ENCODE results near the gene FAM53A.
A peak's percentile ranks its signal among the peaks of the same experiment; 100 is the strongest.
"Not testable (repeated sequence)": the region's sequence is repeated elsewhere in the genome, so short reads cannot be mapped to it uniquely, and the experiment has no call there.

The FAM53A gene

DNA sequence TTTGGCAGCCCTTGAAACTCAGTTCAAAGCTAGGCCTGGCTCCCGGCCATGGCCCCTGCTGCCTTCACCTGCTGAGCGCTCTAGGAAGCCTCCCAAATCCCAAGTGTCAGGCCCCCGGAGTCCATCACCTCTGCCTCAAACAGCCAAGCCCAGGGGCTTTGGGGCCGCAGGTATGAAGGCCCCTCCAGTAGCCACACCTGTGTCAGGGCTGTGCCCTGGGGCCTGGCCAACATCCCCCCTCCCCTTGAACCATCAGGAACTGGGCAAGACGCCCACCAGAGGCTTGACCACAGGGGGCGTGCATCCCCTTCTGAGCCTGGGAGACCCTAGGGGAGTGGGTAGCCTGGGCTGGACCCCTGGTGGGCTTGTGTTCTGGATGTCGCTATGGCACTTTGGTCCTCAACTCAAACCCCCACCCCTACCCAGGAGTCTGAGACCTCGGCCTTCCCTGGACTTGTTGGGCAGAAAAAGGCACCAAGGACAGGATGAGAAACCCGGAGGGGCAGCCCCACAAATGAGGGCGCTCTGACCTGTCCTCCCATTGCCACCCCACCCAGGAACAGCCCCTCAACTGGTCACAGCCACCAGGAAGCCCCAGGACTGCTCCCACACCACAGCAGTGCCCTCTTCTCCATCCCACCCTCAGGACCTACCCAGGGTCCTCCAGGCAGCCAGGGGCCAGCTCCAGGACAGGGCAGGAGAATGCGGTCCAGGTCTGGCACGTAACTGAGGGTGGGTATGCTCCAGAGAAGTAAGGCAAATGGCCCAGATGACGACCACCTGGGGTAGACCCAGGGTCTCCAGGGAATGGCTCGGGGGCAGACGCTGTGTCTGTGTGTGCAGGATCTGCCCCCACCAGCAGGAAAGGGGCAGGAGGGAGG lies 32.2 kb upstream of the FAM53A start:
- no peak for DNase-seq (ENCODE audit: low spot score)

DNA sequence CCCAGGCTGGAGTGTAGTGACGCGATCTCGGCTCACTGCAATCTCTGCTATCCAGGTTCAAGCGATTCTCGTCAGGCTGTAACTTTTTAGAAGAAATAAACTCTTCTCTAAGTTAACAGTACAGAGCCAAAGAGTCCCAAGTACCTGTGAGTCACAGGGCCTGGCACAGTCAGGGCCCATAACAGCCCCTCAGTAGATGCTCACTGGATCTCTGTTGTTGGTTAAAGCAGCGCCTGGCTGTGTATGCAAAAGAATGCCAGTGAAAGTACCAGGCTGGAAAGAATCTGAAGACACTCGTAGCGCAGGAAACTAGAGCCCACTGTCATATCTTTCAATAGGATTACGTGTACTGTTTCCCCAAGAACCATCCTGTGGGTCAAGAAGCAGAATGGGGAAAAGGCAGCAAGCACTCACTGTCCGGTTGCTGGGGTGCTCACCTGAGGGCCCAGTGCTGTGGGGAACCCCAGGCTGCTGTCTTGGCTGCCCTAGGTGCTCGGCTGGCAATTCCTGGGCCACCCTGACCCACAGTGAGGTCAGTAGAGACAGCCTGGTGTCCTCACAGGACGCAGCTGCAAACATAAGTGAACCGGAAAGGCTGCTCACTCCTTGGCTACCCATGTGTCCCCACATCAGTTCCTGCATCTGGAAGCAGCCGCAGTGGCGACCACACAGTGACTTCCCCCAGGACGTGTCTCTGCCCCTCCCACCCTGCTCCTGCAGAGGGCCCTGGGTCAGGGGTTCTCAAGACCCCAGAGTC lies 31.1 kb upstream of the FAM53A start:
- no peak for DNase-seq (ENCODE audit: low spot score)

DNA sequence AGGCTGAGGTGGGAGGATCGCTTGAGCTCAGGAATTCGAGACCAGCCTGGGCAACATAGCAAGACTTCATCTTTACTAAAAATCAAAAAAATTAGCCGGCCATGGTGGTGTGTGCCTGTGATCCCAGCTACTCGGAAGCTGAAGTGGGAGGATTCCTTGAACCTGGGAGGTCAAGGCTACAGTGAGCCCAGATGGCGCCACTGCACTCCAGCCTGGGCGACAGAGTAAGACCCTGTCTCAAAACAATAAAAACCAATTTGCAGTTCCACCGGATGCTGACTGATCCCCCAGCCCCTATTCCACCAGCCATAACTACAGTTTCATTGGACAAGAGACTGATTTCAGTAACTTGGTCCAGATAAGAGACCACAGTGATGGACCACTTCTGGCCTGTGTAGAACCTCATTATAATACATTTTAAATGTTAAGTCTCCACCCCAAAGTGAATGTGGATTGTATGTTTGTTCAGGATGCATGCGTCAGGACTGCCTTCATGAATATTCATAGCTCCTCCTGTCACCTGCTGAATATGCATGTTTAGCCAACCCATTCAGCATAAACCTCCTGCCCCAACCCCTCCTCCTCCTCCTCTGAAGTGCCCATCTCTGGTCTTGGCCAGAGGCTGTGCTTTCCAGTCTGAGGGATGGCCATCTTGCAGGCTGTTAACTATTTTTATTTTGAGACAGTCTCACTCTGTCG lies 30.3 kb upstream of the FAM53A start:
- no peak for DNase-seq (ENCODE audit: low spot score)

DNA sequence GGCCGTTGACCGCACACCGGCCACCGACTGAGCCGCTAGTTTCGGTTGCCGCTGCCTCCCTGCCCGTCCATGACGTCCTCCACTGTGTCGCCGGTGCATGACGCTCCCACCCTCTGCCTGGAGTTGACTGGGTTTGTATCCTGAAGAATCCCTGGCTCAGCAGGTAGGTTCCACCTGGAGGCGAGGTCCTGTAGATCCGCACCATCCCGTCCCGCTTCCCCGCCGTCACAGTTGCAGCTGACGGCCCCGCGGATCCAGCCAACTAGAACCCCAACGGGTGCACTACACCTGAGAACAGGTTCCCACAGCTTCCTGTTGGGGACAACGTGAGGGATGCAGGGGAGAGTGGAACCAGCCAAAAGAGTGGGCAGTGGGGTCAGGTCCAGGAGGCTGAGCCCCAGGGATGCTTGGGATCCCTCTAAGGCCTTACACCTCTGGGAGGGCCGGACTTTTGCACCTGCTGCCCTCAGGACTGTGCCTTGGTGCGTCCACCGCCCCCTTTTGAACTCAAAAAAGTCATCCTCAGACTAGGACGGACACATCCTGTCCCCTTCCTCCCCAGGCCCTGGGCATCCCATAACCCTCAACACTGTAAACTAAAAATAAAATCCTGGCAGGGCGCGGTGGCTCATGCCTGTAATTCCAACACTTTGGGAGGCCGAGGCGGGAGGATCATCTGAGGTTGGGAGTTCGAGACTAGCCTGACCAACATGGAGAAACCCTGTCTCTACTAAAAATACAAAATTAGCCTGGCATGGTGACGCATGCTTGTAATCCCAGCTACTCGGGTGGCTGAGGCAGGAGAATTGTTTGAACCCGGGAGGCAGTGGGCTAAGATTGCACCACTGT lies 29.1 kb upstream of the FAM53A start:
- DNase-seq (ENCODE audit: low spot score): no peak

DNA sequence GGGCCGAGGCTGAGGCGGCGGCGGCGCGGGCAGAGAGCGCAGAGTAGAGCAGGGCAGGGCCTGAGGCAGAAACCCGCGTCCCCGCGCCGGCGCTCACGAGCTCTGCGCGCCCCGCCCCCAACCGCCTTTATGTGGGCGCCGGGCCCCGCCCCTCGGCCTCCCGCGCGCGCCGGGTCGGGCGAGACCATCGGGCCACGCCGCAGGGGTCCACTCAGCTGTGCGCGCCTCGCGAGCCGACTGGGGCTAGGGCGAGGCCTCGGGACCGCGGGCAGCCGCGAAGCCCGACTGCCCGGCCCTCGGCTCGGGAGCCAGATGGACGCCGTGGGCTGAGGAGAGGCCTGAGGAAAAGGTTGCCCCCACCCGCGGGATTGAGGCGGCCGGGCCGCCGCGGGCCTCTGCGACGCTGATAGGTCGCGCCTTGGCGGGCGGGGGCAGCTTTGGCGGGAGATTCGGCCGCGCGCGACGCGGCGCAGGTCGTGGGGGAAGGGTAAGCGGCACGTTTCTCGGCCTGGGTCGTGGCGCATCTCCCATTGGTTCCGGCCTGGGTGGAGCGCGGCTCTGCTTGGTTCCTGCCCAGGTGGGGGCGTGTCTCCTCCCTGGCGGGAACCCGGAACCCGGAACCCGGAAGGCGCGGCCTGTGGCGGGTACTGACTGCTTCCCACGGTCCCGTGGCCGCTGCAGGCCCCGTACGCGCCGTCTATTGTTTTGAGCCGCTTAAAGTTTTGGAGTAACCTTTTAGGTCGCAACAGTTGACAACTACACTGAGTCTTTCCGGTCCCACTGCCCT lies 28.3 kb upstream of the FAM53A start, which contains the start of gene SLBP:
SLBP (minus strand) TSS at position 104 of the 787 bp plus-strand sequence. CDS start 131 bp downstream, outside the sequence.
- DNase-seq (ENCODE audit: low spot score): peak; percentile 85

DNA sequence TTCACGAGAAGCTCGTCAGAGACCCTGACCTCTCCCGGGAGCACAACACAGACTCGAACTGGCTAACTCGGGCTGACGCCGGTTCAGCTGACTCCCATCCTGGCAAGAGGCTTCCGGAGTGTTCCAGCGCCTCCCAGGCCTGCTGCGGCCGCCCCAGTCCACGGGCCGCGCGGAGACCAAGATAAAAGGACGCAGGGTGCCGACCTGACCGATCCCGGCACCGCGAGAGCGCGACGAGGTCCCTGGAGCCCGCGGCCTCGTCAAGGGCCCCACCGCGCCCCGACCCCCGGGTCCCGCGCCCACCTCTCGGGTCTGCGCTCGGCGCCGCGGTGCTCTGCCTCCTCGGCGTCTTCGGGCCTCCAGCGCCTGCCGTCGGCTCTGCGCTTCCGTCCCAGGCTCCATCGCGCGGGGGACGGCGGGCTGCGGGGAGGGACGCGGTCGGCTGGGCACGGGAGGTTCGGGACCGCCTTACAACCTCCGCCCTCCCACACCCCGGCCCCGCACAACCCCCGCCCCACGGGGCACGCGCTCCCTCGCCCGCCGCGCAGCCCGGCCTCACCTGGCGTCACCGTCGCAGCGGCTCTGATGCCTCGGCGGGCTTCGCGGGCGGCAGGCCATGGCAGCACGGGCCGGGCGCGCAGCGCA lies 27.6 kb upstream of the FAM53A start:
- DNase-seq (ENCODE audit: low spot score): no peak

DNA sequence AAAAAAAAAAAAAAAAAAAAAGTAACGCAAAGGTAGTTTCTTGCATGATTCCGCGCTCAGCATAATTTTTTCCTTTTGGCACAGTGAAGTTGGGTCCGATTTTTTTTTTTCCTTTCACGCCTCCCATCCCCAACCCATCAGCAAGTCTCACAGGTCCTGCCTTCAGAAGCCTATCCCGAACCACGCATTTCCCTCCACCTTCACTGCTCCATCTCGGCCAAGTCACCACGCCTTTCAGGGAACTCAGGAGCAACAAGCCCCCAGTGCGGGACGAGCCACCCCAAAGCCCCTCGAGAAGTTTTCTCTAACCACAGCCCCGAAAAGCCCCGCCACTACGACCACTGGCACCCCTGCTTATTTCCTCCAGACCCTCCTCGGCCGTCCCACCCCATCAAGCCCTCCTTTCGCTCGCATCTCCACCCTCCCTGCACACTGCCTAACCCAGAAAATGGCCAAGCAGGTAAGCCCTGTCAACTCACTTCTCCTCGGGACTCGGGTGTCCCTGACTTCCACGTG lies 27.0 kb upstream of the FAM53A start:
- no peak for DNase-seq (ENCODE audit: low spot score)

DNA sequence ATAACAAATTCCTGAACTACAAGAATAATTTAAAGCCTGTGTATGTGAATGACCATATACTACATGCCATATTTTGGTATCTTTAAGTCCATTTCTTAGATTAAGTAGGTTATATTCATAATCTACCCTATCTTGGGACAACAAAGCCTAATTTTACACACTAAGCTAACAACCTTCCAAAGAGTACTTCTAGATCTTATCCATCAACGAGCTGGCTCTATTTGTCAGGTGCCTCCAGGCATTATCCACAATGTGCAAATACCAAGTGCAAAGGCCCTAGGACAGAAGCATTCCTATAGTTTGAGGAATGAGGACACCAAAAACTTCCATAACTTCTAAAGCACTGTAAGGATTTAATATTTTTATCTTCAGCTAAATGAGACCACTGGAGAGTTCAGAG lies 24.5 kb upstream of the FAM53A start:
- DNase-seq (ENCODE audit: low spot score): no peak

DNA sequence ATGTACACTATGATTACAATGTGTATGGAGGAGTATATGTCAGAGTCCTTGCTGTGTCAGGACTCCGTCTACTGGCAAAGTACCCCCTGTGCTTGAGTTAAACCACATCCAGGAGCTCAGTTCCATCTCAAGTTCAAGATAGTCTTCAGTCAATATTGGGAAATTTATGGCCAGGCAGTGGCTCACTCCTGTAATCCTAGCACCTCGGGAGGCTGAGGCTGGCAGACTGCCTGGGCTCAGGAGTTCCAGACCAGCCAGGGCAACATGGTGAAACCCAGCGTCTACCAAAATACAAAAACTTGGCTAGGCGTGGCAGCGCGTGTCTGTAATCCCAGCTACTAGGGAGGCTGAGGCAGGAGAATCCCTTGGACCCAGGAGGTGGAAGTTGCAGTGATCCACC lies 22.2 kb upstream of the FAM53A start:
- DNase-seq (ENCODE audit: low spot score): no peak

DNA sequence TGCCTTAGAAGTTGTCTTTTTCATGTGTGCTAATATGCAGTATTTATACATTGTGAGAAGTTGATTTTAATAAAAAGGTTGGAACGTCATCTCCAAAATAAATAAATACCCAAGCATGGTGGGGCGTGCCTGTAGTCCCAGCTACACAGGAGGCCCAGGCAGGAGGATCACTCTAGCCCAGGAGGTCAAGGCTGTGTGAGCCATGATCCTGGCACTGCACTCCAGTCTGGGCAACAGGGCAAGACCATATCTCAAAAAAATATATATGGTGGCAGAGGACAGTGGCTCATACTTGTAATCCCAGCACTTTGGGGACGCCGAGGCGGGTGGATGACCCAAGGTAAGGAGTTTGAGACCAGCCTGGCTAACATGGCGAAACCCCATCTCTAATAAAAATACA lies 21.6 kb upstream of the FAM53A start:
- DNase-seq (ENCODE audit: low spot score): no peak

DNA sequence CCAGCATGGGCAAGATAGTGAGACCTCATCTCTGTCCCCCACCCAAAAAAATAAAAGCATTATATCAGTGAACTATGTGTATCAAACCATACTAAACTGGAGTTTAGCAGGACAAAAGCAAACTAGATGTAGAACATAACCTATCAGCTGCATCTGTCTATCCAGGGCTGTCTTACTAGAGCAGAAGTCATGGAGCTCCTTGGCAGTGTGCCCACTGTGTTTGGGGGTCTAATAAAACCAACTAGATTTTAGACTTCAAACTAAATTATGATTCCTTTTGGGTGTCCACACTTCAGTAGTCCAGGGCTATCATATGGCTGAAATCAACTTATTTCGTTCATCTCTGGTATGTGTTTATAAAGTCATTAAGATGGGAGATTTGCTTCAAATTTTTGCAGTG lies 19.8 kb upstream of the FAM53A start:
- no peak for DNase-seq (ENCODE audit: low spot score)

DNA sequence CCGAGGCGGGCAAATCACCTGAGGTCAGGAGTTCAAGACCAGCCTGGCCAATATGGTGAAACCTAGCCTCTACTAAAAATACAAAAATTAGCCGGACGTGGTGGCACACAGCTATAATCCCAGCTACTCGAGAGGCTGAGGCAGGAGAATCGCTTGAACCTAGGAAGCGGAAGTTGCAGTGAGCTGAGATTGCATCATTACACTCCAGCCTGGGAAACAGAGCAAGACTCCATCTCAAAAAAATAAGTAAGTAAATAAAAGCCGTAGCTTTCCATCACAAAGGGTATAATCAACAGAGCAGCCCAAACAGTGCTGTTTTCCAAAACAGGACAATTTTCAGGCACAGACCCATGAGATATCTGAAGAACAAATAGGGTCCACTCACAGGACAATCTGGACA lies 17.6 kb upstream of the FAM53A start:
- DNase-seq (ENCODE audit: low spot score): not testable (repeated sequence)

DNA sequence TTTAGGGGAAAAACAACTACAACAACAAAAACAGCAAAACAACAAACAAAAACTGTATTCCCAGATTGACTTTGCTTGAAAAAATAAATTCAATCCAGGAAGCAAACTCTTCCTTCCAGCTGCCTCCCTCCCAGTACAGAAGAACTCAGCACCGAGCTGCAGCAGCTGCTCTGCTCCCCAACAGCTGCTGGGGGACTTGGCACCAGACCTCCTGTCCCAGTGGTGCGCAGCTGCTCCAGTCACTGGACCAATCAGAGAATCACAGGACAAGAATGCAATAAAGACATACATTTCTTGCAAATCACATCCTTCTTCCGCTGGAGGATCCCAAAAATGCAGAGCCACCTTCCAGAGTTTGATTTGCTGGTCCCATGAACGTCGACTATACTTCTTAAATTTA lies 11.8 kb upstream of the FAM53A start:
- DNase-seq (ENCODE audit: low spot score): peak; percentile 32

DNA sequence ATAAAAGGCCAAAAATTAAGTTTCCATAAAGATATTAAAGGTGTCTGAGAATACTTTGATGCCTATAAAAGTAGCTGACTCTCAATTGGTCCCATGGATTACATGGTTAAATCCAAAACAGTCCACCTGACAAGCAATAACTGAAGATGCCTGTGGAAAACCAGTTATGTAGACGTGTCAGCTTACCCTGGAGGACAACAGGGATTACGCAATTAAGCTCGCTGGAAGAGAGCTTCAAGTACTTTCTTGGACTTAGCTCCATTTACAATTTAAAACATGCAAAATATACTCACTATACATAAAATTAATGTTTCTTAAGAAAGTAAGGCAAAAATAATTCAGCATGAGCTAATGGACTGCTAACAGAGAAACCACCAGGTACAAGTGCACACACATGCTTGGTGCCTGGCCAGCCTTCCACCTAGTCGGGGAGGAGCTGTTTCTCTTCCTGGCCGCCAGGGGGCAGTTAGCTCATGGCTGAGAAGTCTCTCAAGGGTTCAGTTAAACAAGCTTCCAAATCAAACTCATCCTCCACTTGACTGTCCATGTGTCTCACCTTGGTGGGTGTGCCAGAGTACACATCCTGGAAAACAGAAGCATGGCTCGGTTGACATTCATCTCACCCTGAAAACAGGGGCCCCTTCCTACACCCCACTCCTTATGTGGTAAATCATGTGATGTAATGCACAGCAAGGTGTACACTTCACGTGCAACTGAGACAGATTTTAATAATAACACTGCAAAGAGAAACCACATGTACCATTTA lies 9.2 kb upstream of the FAM53A start:
- DNase-seq (ENCODE audit: low spot score): peak; percentile 58

DNA sequence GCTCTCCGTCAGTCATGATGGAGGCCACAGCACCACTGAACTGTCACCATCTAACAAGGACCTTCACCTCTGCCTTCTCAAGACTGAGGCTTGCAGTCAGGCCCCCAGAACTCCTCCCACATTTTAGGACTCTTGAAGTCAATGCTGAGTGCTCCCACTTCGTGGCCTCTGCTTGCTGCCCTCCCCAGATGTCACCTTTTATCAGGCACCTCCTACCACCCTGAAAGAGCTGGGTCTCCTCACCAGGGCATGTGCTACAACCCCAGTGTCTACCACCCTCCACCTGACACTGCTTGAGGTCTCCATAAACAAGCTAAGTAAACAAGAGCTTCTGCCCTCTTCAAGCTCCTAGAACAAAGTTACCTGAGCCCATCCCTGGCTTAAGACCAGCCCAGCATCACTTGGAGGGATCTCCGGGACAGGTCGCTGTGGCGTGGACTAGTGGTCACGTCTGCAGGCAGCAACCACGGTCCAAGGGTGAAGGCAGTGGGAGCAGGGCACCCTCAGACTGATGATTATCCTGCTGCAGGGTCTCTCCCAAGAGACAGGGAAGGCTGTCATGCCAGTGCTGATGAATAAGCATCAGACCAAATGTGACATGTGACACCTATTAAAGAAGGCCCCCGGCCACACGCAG lies 7.7 kb upstream of the FAM53A start:
- no peak for DNase-seq (ENCODE audit: low spot score)

DNA sequence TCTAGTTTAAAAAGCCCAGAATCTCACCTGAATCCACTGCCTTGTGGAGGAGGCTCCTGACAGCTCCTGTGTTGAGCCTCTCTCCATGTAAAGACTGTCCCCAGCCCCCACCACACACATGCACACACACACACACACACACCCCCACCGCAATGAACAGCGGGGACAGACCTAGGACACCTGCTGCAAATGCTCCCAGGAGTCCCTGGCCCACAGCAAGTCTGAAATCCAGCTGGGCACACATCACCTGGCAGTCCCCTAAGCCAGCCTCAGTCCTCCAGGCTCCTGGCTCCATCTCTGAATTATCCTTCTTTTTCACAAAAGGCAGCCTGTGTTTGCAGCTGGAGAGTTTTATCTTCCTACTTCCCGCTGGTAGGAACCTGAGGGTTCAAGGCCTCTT lies 6.6 kb upstream of the FAM53A start:
- DNase-seq (ENCODE audit: low spot score): no peak

DNA sequence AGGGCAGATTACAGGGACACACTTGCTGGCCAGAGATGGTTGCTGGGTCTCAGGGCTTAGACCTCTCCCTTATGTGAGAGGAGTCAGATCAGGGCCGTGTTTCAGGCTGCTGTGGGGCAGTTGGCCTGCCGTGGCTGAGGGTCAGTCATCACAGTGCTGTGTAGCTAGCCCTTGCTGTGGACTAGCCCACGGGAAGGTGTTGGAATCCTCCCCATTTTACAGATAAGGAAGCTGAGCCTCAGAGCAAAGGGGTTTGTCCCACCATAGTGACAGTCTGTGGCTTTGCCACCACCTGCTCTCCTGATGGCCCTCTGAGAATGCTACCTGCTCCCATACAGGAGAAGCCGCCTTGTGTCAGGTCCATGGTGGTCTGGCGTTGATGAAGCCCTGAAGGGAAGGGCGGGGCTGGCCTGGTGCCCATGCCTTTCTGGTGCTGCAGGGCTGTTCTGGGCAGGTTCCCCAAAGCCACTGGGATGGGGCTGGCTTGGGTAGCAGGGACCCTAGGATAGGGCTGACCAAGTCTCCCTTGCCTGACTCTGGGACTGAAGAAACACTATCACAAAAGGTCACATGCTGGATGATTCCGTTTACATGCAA lies 2.4 kb upstream of the FAM53A start:
- no peak for DNase-seq (ENCODE audit: low spot score)
